ENCODE results near the gene TAF10. TPM values are rescaled to one million over a fixed set of nuclear protein-coding genes. Genes with fewer than 3 reads are reported as not detected.

The TAF10 gene
- total RNA-seq, 3 donors from 2014 or later (not counting 1 experiment from before 2014, with no cell fraction given) = 154 to 191 (median 158) TPM

DNA sequence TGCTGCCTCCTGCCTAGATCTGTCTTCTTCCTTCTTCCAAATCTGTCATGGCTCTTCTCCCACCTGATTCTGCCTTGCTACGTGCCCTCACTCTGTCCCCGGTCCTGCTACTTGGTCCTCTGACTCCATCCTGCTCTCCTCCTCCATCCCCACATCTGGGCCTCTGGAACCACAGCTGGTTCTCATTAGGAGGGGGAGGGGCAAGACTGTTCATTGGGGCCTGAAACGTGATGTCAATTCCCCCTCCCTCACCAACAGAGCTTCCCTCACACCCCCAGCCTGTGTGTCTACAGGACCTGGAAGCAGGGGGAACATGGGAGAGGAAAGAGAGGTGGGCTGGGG lies 34.5 kb upstream of the TAF10 start:
- DNase-seq (no peak), ATAC-seq (peak in 2 of 3 donors; percentile 11 to 21)
- Mint-ChIP-seq H3K4me3 (no peak overlapping the region), H3K9me3 (no peaks in the 10 kb centered on the region), H3K27ac (no peak overlapping the region), H3K36me3 (no peaks in the 10 kb centered on the region), H3K4me1 (no peaks in the 10 kb centered on the region), H3K27me3 (ENCODE audit: low read depth in 2 of 2) (no peaks in the 10 kb centered on the region)
- H3K9me3 ChIP-seq (ENCODE audit: control insufficient read depth, insufficient read depth, low read length) = no peaks in the 10 kb centered on the region
- no peaks in the 10 kb centered on the region for H3K36me3 ChIP-seq (ENCODE audit: control insufficient read depth, insufficient read depth, low read length)
- no peaks in the 10 kb centered on the region for H3K27me3 ChIP-seq (ENCODE audit: control insufficient read depth, insufficient read depth, low read length)
- TF ChIP-seq, protein P1, sequence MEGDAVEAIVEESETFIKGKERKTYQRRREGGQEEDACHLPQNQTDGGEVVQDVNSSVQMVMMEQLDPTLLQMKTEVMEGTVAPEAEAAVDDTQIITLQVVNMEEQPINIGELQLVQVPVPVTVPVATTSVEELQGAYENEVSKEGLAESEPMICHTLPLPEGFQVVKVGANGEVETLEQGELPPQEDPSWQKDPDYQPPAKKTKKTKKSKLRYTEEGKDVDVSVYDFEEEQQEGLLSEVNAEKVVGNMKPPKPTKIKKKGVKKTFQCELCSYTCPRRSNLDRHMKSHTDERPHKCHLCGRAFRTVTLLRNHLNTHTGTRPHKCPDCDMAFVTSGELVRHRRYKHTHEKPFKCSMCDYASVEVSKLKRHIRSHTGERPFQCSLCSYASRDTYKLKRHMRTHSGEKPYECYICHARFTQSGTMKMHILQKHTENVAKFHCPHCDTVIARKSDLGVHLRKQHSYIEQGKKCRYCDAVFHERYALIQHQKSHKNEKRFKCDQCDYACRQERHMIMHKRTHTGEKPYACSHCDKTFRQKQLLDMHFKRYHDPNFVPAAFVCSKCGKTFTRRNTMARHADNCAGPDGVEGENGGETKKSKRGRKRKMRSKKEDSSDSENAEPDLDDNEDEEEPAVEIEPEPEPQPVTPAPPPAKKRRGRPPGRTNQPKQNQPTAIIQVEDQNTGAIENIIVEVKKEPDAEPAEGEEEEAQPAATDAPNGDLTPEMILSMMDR (IDR thresholded peaks at IDR 0.05) = no peak
- 62% methylated on average over 2 of the region's 3 CpGs for WGBS (ENCODE audit: insufficient coverage)
- H3K4me3 ChIP-seq (ENCODE audit: low read length) = no peak overlapping the region
- H3K4me1 ChIP-seq (ENCODE audit: control insufficient read depth, insufficient read depth, low read length) = peaks cover 33% of the 10 kb centered on the region
- intact Hi-C loops (cut with micrococcal nuclease) = no loop called here
- H3K27ac ChIP-seq (ENCODE audit: low read length) = peak overlapping the region; percentile 62

DNA sequence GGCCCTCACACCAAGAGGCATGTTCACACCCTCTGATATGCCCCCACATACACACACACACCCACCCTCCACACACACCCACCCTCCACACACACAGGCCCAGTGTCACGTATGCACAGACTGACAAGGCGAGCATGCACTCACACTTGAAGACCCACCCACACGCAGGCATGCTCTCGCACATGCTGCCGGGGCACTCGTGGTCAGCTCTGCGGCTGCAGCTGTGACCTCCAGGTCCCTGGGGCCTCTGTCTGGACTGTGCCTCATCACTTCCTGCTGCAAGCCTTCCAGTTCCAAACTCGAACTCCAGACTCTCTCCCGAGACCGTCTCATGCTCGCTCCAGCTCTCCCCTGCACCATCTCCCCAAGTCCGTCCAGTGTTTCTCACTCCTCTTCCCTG lies 34.1 kb upstream of the TAF10 start:
- Mint-ChIP-seq H3K27me3 (ENCODE audit: low read depth in 2 of 2) (no peaks in the 10 kb centered on the region), H3K4me3 (no peak overlapping the region), H3K4me1 (no peaks in the 10 kb centered on the region), H3K9me3 (no peaks in the 10 kb centered on the region), H3K36me3 (no peaks in the 10 kb centered on the region), H3K27ac (no peak overlapping the region)
- ATAC-seq (peak; percentile 45 to 76 (median 71)), DNase-seq (no peak)
- TF ChIP-seq, protein P1 (IDR thresholded peaks at IDR 0.05) = no peak
- Histone ChIP-seq H3K36me3 (ENCODE audit: control insufficient read depth, insufficient read depth, low read length) (no peaks in the 10 kb centered on the region), H3K27ac (ENCODE audit: low read length) (peak overlapping the region; percentile 62), H3K4me3 (ENCODE audit: low read length) (no peak overlapping the region), H3K9me3 (ENCODE audit: control insufficient read depth, insufficient read depth, low read length) (no peaks in the 10 kb centered on the region), H3K4me1 (ENCODE audit: control insufficient read depth, insufficient read depth, low read length) (peaks cover 33% of the 10 kb centered on the region), H3K27me3 (ENCODE audit: control insufficient read depth, insufficient read depth, low read length) (no peaks in the 10 kb centered on the region)
- 44% methylated on average over 12 of the region's 12 CpGs for WGBS (ENCODE audit: insufficient coverage)
- intact Hi-C loops (cut with micrococcal nuclease) = no loop called here

DNA sequence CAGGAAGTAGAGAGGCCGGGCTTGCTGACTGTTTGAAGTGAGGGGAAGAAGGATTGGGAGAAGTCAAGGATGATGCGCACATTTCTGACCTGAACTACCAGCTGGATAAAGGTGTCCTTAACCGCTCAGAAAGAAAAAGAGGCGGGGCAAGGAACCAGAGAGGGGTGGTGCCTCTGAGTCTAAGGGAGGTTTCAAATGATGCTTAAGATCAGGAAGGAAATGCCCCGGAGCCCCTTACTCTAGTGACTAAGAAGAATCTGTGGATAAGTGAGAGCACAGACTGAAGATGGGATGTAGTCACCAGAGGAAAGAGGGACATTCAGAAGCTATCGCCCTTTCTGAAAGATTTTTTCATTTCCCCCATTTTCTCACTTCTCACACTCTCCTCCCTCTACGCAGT lies 30.9 kb upstream of the TAF10 start:
- DNase-seq (no peak), ATAC-seq (no peak)
- no peaks in the 10 kb centered on the region for H3K27me3 Mint-ChIP-seq (ENCODE audit: low read depth in 2 of 2)
- TF ChIP-seq, protein P1 (IDR thresholded peaks at IDR 0.05) = no peak
- Histone ChIP-seq H3K9me3 (ENCODE audit: control insufficient read depth, insufficient read depth, low read length) (no peaks in the 10 kb centered on the region), H3K4me3 (ENCODE audit: low read length) (no peak overlapping the region), H3K27me3 (ENCODE audit: control insufficient read depth, insufficient read depth, low read length) (no peaks in the 10 kb centered on the region), H3K27ac (ENCODE audit: low read length) (no peak overlapping the region), H3K4me1 (ENCODE audit: control insufficient read depth, insufficient read depth, low read length) (peaks cover 33% of the 10 kb centered on the region), H3K36me3 (ENCODE audit: control insufficient read depth, insufficient read depth, low read length) (no peaks in the 10 kb centered on the region)
- no peaks in the 10 kb centered on the region for H3K36me3 Mint-ChIP-seq
- H3K4me1 Mint-ChIP-seq = no peaks in the 10 kb centered on the region
- no peak overlapping the region for H3K4me3 Mint-ChIP-seq
- no peaks in the 10 kb centered on the region for H3K9me3 Mint-ChIP-seq
- no peak overlapping the region for H3K27ac Mint-ChIP-seq
- 72% methylated on average over 7 of the region's 7 CpGs for WGBS (ENCODE audit: insufficient coverage)
- intact Hi-C loops (cut with micrococcal nuclease) = no loop called here

DNA sequence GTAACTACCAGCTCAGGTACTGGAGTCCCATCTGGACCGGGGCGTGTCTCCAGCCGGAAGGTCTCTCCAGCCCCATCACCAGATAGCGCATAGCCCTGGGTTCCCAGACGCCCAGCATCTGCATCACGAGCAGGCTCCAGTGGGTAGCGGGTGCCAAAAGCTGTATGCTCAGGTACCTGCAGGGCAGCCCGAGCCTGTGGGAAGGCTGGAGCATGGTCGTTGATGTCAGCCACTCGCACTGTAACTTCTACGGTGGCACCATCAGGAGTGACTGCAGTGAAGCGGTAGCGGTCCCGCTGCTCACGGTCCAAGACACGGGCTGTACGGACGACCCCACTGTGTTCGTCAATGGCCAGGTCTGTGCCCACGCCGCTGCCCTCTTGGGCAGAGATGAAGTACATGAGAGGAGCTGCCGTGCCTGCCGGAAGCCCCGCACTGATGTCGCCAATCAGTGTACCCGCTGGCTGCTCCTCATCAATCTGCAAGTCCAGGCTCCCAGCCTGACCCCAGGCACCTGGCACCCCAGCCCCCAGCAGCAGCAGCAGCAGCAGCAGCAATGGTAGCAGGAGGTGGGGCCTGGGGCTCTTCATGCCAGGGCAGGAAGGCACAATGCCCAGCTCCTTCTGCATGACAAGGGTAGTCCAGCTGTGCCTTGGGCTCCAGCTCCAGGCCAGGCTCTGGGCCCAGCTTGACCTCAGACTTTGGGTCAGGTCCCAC lies 29.1 kb upstream of the TAF10 start:
- Histone ChIP-seq H3K9me3 (ENCODE audit: control insufficient read depth, insufficient read depth, low read length) (no peaks in the 10 kb centered on the region), H3K36me3 (ENCODE audit: control insufficient read depth, insufficient read depth, low read length) (no peaks in the 10 kb centered on the region), H3K4me3 (ENCODE audit: low read length) (no peak overlapping the region), H3K27me3 (ENCODE audit: control insufficient read depth, insufficient read depth, low read length) (no peaks in the 10 kb centered on the region), H3K4me1 (ENCODE audit: control insufficient read depth, insufficient read depth, low read length) (peaks cover 19% of the 10 kb centered on the region), H3K27ac (ENCODE audit: low read length) (no peak overlapping the region)
- no peaks in the 10 kb centered on the region for H3K27me3 Mint-ChIP-seq (ENCODE audit: low read depth in 2 of 2)
- 95% methylated on average over 26 of the region's 26 CpGs for WGBS (ENCODE audit: insufficient coverage)
- no peak overlapping the region for H3K27ac Mint-ChIP-seq
- ATAC-seq = no peak
- intact Hi-C loops (cut with micrococcal nuclease) = no loop called here
- DNase-seq = no peak
- no peaks in the 10 kb centered on the region for H3K9me3 Mint-ChIP-seq
- no peaks in the 10 kb centered on the region for H3K4me1 Mint-ChIP-seq
- H3K36me3 Mint-ChIP-seq = no peaks in the 10 kb centered on the region
- H3K4me3 Mint-ChIP-seq = no peak overlapping the region
- TF ChIP-seq, protein P1 (IDR thresholded peaks at IDR 0.05) = no peak
